Activated naive CD4-positive, alpha-beta T cell treated with anti-CD3 and anti-CD28 coated beads, Interleukin-2, amount 50 U/mL, for 16 hours (primary cell): ENCODE results near the gene SNRPB2.

Experiments used
- DNase-seq: peaks from one replicate; pipeline ENCODE4 v3.0.0-alpha.2; 2020

Gene SNRPB2

GRCh38 chr20:16729565-16730460 is at the start of gene SNRPB2:
SNRPB2 (plus strand) TSS chr20:16730026; CDS start chr20:16731703, 1,677 bp downstream.
- peak; percentile 92 for DNase-seq

GRCh38 chr20:16684416-16684815 is 45.4 kb upstream of the SNRPB2 start:
- DNase-seq = no peak

DNA sequence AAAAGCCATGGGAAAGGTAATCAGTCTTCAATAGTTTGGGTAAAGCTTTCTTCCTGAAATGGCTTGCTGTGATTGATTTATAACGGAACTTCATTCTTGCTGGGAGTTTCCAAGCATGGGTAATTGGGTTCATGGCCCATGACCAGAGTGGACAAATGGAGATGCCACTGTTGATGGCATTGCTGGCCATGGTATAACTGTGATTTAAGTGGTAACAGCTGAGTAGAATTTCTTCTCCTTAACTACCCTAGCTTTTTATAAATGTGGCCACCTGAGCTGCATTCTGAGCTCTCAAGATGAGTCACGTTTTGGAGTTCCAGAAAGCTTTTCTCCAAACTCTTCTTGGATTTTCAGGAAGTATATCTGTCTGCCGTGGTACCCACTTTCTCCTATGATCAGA is 39.9 kb upstream of the SNRPB2 start:
- DNase-seq = no peak

DNA sequence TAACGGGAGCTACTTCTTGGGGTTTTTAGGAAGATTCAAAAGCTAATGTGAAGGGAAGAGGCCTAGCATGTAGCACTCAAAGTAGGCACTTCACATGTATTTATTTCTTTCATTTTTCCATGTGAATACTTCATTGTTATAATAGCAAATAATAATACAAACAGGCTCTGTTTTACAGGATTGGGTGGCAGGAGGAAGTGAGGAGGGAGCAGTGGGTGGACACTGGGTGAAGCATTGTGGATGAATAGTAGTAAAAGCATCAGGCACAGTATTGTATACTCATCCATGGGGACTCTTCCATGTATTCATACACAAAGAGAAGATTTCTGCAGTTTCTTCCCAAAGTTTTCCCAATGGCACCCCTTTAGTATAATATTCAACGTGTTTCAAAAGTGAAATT is 38.4 kb upstream of the SNRPB2 start:
- no peak for DNase-seq

GRCh38 chr20:16692009-16692408 is 37.8 kb upstream of the SNRPB2 start:
- no peak for DNase-seq

DNA sequence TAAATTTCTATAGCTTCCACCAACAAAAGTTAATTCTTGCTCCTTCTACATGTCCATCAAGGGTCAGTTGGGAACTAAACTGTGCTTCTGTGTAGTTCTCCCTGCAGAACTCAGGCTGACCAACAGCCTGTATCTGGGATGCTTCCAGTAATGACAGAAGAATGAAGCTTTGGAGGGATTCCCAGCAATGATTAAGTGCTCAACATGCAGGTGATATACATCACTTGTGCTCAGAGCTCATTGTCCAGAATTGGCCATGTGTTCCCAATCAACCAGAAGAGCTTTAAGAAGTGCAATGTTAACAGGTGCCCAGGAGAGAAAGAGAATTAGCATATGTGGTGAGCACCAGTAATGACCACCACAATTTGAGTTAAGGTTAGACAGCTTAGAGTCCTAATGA is 37.4 kb upstream of the SNRPB2 start:
- no peak for DNase-seq

- DNase-seq = no peak
Measured at GRCh38 chr20:16693278-16693677, 36.5 kb upstream of the SNRPB2 start.

- DNase-seq = no peak
Measured at GRCh38 chr20:16694161-16694560, 35.7 kb upstream of the SNRPB2 start.

GRCh38 chr20:16695628-16696027 is 34.2 kb upstream of the SNRPB2 start:
- DNase-seq = no peak

DNA sequence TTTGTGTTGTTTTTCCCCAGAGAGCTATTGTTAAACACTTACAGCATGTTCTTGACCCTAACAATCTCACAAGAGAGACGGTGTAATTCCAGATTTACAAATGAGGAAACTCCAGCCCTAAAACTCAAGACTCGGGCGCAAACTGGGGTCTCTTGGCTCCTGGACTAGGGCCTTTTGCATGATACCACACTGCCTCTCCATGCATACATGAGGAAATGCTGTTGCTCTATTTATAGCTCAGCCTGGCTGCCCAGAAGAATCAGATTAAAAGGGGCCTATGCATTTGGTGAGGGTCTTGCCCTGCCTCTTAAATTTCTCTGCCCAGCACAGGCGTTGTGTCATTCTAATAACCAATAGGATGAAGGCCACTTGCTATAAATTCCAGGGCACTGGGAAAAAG is 30.5 kb upstream of the SNRPB2 start:
- no peak for DNase-seq

DNA sequence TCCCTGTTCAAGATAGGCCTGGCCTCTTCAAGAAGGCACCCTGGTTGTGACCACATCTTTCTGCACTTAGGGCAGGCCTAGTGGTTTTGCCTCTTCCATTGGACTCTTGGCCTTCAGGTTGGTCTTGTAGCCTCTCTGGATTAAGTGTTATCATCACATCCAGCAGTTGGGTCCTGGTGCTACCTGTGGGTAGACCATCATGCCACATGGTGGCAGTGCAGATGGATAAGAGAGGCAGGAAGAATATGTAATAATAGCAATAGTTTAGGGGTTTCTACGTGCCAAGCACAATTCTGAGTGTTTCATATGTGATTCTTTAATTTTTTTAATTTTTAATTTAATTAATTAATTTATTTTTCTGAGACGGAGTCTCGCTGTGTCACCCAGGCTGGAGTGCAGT is 28.5 kb upstream of the SNRPB2 start:
- no peak for DNase-seq

DNA sequence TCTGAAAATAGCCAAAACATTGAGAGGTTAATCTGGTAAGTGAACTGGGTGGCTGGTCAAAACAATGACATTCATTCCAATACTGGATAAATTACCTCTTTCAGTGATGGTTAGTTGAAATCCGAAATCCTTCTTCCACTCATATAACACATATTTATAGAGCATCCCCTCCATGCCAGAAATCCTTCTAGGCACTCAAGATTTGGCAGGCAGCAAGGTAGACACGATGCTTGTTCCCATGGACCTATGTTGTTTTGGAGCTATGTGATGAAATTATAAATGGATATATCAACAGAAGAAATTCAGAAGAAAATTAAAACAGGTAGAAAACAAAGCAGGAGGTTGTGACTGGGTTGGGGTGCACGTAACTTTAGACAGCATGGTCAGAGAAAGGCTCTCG is 26.3 kb upstream of the SNRPB2 start:
- no peak for DNase-seq

GRCh38 chr20:16707674-16708073 is 22.2 kb upstream of the SNRPB2 start:
- no peak for DNase-seq

GRCh38 chr20:16708602-16709001 is 21.2 kb upstream of the SNRPB2 start:
- no peak for DNase-seq

GRCh38 chr20:16709017-16709416 is 20.8 kb upstream of the SNRPB2 start:
- no peak for DNase-seq

DNA sequence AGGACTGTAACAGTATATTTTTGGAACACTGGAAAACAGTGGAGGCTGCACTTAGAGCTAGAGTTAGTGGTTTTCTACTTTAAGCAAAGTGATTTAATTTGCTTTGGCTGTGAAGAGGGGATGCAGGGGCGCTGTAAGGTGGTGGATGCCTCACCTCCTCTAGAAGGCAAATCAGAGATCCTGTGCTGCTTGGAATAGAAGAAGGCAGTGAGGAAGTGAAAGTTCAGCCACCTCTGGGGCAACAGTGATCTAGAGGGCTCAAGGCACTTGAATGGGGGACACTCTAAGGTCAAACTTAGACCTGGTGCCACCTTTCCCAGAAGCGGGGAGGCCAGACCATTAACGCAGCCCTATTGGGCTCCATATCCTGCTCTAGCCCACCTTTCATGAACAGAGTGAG is 19.0 kb upstream of the SNRPB2 start:
- no peak for DNase-seq

GRCh38 chr20:16711661-16712258 is 18.1 kb upstream of the SNRPB2 start:
- no peak for DNase-seq

GRCh38 chr20:16712511-16712947 is 17.3 kb upstream of the SNRPB2 start:
- DNase-seq = no peak

GRCh38 chr20:16713066-16713465 is 16.8 kb upstream of the SNRPB2 start:
- DNase-seq = no peak

- DNase-seq = no peak
Measured at GRCh38 chr20:16714242-16714641, 15.6 kb upstream of the SNRPB2 start.

DNA sequence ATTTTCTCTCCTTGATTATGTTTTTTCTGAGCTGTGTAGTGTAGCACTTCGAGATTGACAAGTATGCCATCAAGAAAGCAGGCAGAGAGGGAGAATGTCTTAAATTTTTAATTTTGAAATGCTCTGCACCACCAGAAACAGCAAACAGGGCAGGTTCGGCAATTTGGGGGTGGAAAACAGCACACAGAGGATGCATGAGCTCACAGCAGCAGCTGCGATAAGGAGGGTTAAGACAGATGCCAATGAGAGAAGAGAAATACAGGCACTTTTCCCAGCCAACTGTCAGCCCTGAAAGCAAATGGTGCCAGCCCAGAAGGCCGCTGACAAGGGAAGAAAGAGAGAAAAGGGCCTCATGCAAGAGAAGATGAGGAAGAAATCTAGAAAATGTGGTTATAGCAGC is 15.1 kb upstream of the SNRPB2 start:
- no peak for DNase-seq

DNA sequence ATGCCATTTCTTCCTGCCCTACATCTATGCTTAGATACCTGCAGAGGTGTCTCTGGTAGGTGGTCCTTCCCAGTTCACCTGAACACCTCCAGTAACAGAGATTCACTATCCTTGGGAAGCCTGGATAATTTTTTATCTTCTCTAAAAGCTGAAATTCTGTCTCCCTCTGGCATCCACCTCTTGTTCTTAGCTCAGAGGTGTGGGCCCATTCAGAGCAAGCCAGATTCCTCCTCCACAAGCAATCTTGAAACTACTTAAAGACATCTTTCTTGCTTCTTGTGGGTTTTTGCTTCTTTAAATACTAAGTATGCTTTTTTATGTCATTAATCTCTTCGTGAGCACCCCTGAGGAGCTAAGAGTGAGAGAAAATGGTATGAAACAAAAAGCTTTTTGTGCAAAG is 10.4 kb upstream of the SNRPB2 start:
- DNase-seq = no peak

DNA sequence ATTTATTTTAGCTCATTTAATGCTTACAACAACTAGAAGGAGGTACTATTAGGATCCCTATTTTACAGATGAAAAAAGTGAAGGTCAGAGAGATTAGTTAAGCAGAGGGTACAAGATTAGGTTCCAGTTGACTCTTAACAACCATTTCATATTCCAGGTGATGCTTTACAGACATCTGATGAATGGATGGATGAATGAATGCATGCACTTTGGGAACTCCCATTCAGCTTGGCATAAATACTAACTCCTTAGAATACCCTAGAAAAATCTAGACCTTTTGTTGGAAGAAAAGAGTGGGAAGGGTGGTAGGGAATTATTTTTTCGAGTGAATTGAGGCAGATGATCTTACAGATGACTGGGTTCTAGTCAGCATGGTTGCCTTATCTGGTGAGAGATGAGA is 746 bp upstream of the SNRPB2 start:
- DNase-seq = no peak

GRCh38 chr20:16732506-16733152 is 2.8 kb downstream of the SNRPB2 start:
- DNase-seq = no peak
